MG63 (cell line): ENCODE measurements around the gene SLC8A3. TPM values are rescaled to one million over a fixed set of nuclear protein-coding genes. Genes with fewer than 3 reads are reported as not detected.

ENCODE experiments used
- DNase-seq: peaks from one replicate; pipeline ENCODE4 v3.0.0-alpha.2; 2020
- H3K27me3 ChIP-seq: fragments of 250-450 bp; sonication (Bioruptor Pico); 2 replicates; pipeline ENCODE4 v1.5.1; 2020; ENCODE audit warnings: mild to moderate bottlenecking, moderate library complexity
- H3K36me3 ChIP-seq: fragments of 250-450 bp; sonication (Bioruptor Pico); 2 replicates; pipeline ENCODE4 v1.5.1; 2020; ENCODE audit warnings: mild to moderate bottlenecking, moderate library complexity
- H3K4me3 ChIP-seq: fragments of 250-450 bp; sonication (Bioruptor Pico); 2 replicates; pipeline ENCODE4 v1.5.1; 2020; ENCODE audit warnings: mild to moderate bottlenecking, moderate library complexity
- H3K9me3 ChIP-seq: fragments of 250-450 bp; sonication (Bioruptor Pico); 2 replicates; pipeline ENCODE4 v1.5.1; 2020; ENCODE audit warnings: mild to moderate bottlenecking, moderate library complexity
- total RNA-seq: library from RNA; depleted of rRNA; stranded (reverse); fragments of >200 nt; shearing (Covaris generic); gene quantifications from 2 replicates; pipeline ENCODE4 v1.2.3, GENCODE V29; 2014; ENCODE audit warnings: low replicate concordance; rRNA removed

SLC8A3 gene
- total RNA-seq, 1 experiment from 2014 or later = not detected

DNA sequence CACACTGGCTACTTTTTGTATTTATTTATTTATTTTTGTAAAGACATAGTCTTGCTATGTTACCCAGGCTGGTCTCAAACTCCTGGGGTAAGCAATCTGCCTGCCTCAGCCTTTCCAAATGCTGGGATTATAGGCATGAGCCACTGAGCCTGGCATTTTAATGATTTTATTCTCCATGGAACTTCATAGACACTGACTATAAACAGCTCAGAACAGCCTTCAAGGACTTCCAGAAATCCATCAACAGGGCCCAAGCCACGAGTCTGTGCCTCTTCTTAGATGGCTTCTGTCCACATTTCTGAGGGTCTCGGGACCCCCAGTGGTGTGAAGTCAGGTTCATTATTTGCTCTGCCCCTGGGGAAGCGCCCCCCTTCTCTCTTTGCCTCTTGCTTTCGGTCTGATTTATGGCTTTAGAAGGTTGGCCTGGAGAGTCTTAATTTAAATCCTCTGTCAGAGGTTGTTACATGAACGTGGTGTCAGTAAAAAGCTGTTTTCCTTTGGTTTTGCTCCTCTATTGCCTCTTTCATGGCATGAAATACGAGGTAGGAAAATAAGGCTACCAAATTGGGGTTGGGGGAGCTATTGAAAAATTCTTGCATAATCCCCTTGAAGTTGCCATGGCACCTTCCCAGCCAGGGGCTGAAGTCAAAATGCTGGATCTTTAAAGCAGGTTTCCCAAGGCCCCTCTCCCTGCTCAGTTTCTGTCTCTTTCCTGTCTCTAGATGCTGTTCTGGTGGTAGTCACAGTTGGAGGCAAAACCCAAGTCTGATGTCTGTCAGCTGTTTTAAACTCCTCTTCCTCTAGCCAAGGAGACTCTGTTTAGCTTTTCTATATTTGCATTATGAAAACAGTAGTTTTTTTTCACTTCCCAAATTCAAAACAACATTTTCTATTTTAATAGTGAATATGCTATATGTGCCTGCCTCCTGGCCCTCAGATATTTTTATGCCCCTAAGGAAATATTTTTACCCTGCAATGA lies 180.2 kb downstream of the SLC8A3 start:
- no peaks in the 10 kb centered on the region for H3K9me3 ChIP-seq
- DNase-seq = no peak
- no peak overlapping the region for H3K4me3 ChIP-seq
- H3K36me3 ChIP-seq = no peaks in the 10 kb centered on the region
- no peaks in the 10 kb centered on the region for H3K27me3 ChIP-seq

DNA sequence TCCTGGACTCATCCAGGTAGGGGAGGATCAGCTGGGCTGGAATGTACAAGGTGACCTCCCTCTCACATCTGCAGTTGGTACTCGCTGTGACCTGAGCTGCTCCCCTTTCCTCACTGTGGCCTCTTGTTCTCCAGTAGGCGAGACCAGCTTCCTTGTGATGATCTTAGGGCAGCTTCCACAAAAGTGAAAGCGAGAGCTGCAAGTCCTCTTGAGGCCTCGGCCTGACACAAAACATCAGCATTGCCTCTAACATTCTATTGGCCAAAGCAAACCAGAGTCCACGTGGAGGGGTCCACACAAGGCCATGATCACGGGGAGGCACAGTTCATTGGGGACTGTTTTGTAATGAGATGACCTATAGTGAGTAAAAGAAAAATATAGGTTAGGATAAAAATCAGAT lies 182.1 kb downstream of the SLC8A3 start:
- DNase-seq = no peak
- Histone ChIP-seq H3K27me3 (no peaks in the 10 kb centered on the region), H3K4me3 (no peak overlapping the region), H3K9me3 (no peaks in the 10 kb centered on the region), H3K36me3 (no peaks in the 10 kb centered on the region)

DNA sequence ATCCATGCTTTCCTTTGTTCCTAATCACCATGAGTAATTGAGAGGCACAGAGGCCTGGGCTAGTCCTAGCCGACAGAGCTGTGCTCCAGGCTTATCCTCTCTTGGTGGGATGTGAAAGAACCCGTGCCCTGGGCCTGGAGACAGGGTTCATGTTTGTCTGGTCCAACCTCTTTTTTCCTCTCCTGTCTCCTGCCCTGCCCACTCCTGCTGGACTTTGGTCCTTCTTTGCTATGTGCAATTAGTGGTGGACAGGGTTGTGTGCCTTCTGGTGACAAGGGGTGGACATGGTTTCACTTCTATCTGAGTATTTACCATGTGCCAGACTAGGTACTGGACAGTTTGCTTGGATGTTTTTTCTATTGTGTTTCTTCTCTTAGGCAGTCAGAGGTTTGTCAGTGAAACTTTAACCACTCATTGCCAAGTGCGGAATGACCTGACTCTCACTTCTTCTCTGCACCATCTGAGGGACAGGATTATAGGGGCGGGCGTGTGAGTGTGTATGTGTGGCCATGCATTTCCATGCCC lies 183.4 kb downstream of the SLC8A3 start:
- Histone ChIP-seq H3K27me3 (no peaks in the 10 kb centered on the region), H3K9me3 (no peaks in the 10 kb centered on the region), H3K36me3 (no peaks in the 10 kb centered on the region), H3K4me3 (no peak overlapping the region)
- no peak for DNase-seq

DNA sequence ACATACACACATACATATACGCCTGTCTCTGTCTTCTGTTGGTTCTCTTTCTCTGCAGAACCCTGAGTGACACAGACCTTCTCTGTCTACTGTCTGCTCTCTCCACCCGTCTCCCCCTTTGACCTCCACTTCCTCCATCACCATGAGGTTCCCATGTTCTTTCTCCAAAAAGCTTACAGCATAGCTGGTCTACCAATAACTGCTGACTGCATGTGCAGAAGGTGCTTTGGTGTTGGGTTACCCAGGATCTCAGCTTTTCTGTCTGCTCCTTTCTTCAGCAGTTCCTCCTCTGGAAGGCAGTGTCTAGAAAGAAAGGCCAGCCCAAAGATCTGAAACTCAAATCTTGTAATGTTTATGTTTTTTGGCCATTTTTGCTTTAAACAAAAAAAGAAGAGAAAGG lies 184.0 kb downstream of the SLC8A3 start:
- no peak for DNase-seq
- Histone ChIP-seq H3K27me3 (no peaks in the 10 kb centered on the region), H3K9me3 (no peaks in the 10 kb centered on the region), H3K36me3 (no peaks in the 10 kb centered on the region), H3K4me3 (no peak overlapping the region)

DNA sequence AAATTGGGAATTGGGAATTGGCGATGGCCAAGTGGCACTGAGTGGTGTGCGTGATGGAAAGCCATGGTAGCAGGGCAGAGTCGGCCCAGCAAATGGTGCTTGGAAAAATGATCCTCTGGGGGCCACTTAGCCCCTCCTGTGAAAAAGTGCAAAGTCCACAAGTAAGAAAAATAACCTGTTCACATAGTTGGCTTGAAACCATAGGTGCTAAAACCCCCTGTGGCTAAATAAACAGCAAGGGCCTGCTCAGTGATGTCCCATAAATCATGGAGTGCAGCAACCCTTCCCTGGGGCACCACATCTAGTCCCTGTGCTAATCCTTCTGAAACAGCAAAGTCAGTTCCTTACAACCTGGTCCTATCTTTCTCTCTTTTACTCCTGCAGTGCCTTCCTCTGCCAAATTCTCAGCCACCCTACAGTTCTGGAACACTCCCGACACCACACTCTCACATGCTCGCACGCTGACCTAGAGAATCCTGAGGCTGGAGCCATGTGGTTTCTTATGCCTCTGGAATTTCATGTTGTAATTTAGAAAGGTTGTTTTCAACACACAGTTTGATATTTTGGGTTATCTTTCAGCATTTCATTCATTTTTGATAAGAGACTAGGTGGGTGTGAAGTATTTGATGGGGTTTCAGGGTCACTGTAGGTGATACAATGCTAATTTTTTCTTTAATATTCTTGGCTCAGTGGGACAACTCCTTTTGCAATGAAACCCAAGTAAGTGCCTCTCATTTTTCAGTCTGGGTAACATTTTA lies 186.0 kb downstream of the SLC8A3 start:
- H3K36me3 ChIP-seq = no peaks in the 10 kb centered on the region
- no peak for DNase-seq
- H3K4me3 ChIP-seq = no peak overlapping the region
- no peaks in the 10 kb centered on the region for H3K27me3 ChIP-seq
- H3K9me3 ChIP-seq = no peaks in the 10 kb centered on the region

DNA sequence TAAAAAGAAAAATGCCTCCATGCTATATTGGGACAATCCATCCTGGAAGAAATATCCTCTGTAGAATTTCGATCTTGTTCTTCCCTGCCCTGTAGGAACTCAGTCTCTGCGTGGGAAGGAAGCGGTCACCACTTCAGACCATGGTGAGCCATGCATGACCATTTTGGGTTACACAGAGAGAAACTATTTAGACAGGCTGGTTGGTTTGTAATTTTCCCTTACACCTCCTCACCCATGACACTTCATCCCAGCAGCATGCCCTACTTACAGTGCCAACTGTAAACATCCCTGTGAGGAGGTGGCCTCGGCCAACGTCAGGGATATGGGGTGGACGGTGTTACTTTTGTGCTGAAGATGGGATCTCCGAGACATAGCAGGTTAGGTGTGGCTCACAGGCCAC lies 188.2 kb downstream of the SLC8A3 start:
- Histone ChIP-seq H3K4me3 (no peak overlapping the region), H3K36me3 (no peaks in the 10 kb centered on the region), H3K9me3 (no peaks in the 10 kb centered on the region), H3K27me3 (no peaks in the 10 kb centered on the region)
- peak; percentile 9 for DNase-seq

DNA sequence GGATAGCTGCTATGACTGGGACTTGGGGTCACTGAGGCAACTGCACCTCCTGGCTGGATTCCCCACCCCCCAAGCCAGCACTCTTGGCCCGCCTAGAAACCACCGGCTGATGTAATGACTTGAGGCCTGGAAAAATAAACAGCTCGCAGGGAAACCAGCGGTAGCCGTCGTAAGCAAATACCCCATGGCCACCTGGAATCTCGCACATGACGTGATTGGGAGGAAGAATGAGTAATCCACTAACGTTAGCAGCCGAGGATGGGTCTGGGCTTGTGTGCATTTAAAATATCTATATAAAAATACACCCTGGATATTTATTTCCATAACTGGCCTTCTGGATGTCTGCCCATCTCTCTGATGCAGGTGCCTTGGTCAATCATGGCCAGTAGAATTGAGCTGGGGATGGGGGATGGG lies 189.5 kb downstream of the SLC8A3 start:
- Histone ChIP-seq H3K27me3 (no peaks in the 10 kb centered on the region), H3K4me3 (no peak overlapping the region), H3K36me3 (no peaks in the 10 kb centered on the region), H3K9me3 (no peaks in the 10 kb centered on the region)
- peak; percentile 85 for DNase-seq

DNA sequence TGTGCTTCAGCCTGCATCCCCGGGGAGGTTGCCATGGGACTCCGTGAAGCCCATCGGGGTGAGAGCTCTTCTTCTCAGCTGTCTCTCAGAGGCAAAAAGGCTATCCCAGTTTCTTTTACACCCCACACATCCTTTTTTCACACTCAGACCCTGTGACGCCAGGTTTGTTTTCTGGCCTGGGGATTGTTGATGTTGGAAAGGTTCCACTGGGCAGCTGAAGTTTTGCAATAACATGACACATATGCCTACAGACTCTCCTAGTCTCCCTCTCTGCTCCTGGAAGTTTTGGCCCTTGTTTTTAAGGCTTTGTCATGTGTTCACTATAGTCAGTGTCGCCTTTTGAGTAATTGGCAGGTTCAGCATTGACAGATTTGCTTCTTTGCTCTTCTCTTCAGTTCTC lies 190.9 kb downstream of the SLC8A3 start:
- peak; percentile 66 for DNase-seq

DNA sequence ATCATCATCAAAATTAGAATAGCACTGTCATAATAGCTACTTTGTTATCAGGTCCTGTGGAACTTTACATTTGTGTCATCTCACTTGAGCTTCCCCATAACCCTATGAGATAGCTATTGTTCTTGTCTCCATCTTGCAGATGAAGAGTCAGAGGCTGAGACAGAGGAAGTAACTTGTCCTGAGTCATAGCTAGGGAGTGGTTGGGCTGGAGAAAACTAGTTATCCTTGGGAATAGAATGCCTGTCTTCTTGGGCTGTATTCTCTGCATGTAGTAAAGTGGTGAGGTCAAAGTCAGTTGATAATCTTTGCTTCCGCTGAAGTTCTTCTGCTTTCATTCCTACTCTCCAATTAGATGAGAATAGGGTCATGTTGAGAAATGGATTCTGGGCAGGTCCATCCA lies 192.5 kb downstream of the SLC8A3 start:
- Histone ChIP-seq H3K9me3 (no peaks in the 10 kb centered on the region), H3K4me3 (no peak overlapping the region), H3K36me3 (no peaks in the 10 kb centered on the region), H3K27me3 (no peaks in the 10 kb centered on the region)
- DNase-seq = peak; percentile 15

More for the DNA sequence above, 190.9 kb downstream of the SLC8A3 start:
- no peaks in the 10 kb centered on the region for H3K27me3 ChIP-seq
- no peaks in the 10 kb centered on the region for H3K36me3 ChIP-seq
- no peak overlapping the region for H3K4me3 ChIP-seq
- H3K9me3 ChIP-seq = no peaks in the 10 kb centered on the region

Other genes with a start within 250 kb of the SLC8A3 start
- 33.6 and 35.9 TPM in 2 replicates for gene COX16, start 170.7 kb upstream of the SLC8A3 start, total RNA-seq
- 8.9 and 9.3 TPM in 2 replicates for gene SYNJ2BP, start 228.1 kb upstream of the SLC8A3 start, total RNA-seq